ENCODE measurements around the gene SPTBN4. TPM values are rescaled to one million over a fixed set of nuclear protein-coding genes. Genes with fewer than 3 reads are reported as not detected.
"Not testable (repeated sequence)": the region's sequence is repeated elsewhere in the genome, so short reads cannot be mapped to it uniquely, and the experiment has no call there.

The SPTBN4 gene
- total RNA-seq, 1 experiment from 2014 or later: 0.48 TPM

GRCh38 chr19:40425450-40426287 lies 41.1 kb upstream of the SPTBN4 start, which contains the start of gene SERTAD1:
TSS of gene SERTAD1 (minus strand) at chr19:40425992. CDS start at chr19:40423546, 2,446 bp downstream.
- CTCF ChIA-PET: interaction anchor here (1.0 kb wide), 1 partner anchor 120 kb away, joined by 3 read pairs; no protein-coding TSS in a partner anchor

DNA sequence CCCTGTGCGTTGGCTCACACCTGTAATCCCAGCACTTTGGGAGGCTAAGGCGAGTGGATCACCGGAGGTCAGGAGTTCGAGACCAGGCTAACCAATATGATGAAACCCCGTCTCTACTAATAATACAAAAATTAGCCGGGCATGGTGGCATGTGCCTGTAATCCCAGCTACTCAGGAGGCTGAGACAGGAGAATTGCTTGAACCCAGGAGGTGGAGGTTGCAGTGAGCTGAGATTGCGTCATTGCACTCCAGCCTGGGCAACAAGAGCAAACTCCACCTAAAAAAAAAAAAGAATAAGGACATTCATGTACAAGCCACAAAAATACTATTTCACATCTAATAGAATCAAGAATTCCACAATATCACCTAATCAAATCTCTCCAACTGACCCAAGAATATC lies 38.6 kb upstream of the SPTBN4 start:
- H3K27me3 ChIP-seq (ENCODE audit: insufficient read depth, low read depth); H3K9me3 ChIP-seq (ENCODE audit: insufficient read depth, low read depth); H3K27ac ChIP-seq; H3K36me3 ChIP-seq (ENCODE audit: low read depth); POLR2A ChIA-PET (ENCODE audit: unreplicated experiment); H3K9me2 ChIP-seq (ENCODE audit: insufficient read depth); H2AFZ ChIP-seq; H4K20me1 ChIP-seq (ENCODE audit: insufficient read depth); DNase-seq; H3K4me3 ChIP-seq; H3K4me2 ChIP-seq; CTCF ChIA-PET; BruUV-seq (replicated peaks): not testable (repeated sequence)
- Histone ChIP-seq H3F3A (ENCODE audit: insufficient read depth, low read depth) (peaks cover 18% of the 10 kb centered on the region), H3K4me1 (replicated peaks; ENCODE audit: insufficient read depth) (peaks cover 15% of the 10 kb centered on the region), H3K79me2 (ENCODE audit: low read depth) (peaks cover 24% of the 10 kb centered on the region)
- intact Hi-C loops (cut with micrococcal nuclease; ENCODE audit: unreplicated experiment): loop anchor here (5.0 to 10.0 kb wide), 3 partner anchors 97 to 289 kb away; partner anchors contain the start of genes COQ8B and ITPKC

More at GRCh38 chr19:40425450-40426287, 41.1 kb upstream of the SPTBN4 start, which contains the start of gene SERTAD1:
- TF ChIP-seq, protein P1, sequence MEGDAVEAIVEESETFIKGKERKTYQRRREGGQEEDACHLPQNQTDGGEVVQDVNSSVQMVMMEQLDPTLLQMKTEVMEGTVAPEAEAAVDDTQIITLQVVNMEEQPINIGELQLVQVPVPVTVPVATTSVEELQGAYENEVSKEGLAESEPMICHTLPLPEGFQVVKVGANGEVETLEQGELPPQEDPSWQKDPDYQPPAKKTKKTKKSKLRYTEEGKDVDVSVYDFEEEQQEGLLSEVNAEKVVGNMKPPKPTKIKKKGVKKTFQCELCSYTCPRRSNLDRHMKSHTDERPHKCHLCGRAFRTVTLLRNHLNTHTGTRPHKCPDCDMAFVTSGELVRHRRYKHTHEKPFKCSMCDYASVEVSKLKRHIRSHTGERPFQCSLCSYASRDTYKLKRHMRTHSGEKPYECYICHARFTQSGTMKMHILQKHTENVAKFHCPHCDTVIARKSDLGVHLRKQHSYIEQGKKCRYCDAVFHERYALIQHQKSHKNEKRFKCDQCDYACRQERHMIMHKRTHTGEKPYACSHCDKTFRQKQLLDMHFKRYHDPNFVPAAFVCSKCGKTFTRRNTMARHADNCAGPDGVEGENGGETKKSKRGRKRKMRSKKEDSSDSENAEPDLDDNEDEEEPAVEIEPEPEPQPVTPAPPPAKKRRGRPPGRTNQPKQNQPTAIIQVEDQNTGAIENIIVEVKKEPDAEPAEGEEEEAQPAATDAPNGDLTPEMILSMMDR (conservative IDR thresholded peaks at IDR 0.05): peak; percentile 81
- no peak for TF ChIP-seq EZH2 (IDR thresholded peaks at IDR 0.05; ENCODE audit: low read depth)
- Histone ChIP-seq H3F3A (ENCODE audit: insufficient read depth, low read depth) (peaks cover 5% of the 10 kb centered on the region; the same call in 1 of the 2 replicates), H3K9me3 (ENCODE audit: insufficient read depth, low read depth) (no peaks in the 10 kb centered on the region), H3K79me2 (ENCODE audit: low read depth) (peaks cover 28% of the 10 kb centered on the region), H3K9me2 (ENCODE audit: insufficient read depth) (no peaks in the 10 kb centered on the region), H3K27ac (peak within 1 kb of the TSS; percentile 92), H3K27me3 (ENCODE audit: insufficient read depth, low read depth) (no peaks in the 10 kb centered on the region), H3K4me2 (peak within 1 kb of the TSS; percentile 98), H4K20me1 (ENCODE audit: insufficient read depth) (no peaks in the 10 kb centered on the region), H3K4me3 (peak within 1 kb of the TSS; percentile 87), H2AFZ (peak within 1 kb of the TSS; percentile 97), H3K4me1 (replicated peaks; ENCODE audit: insufficient read depth) (peaks cover 12% of the 10 kb centered on the region), H3K36me3 (ENCODE audit: low read depth) (no peaks in the 10 kb centered on the region)
- POLR2A ChIA-PET (ENCODE audit: unreplicated experiment): interaction anchor here (0.5 to 0.8 kb wide), 14 partner anchors 11 to 1373 kb away, joined by 3 to 12 read pairs (median 6); partner anchors contain the start of genes ACTMAP and BLVRB
- intact Hi-C loops (cut with micrococcal nuclease; ENCODE audit: unreplicated experiment): loop anchor here (1.0 to 10.0 kb wide), 4 partner anchors 18 to 292 kb away; partner anchors contain the start of genes COQ8B and ITPKC
- peak; percentile 96 to 99 for DNase-seq
- no TSS peak for BruUV-seq (replicated peaks)

DNA sequence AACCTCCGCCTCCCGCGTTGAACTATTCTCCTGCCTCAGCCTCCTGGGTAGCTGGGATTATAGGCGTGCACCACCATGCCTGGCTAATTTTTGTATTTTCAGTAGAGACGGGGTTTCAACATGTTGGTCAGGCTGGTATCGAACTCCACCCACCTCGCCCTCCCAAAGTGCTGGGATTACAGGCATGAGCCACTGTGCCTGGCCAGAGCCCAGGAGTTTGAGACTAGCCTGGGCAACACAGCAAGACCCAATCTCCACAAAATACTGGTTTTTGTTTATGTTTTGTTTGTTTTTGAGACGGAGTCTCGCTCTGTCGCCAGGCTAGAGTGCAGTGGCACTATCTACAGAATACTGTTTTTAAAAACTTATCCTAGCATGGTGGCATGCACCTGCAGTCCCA lies 36.6 kb upstream of the SPTBN4 start:
- H3K36me3 ChIP-seq (ENCODE audit: low read depth); intact Hi-C loops (cut with micrococcal nuclease; ENCODE audit: unreplicated experiment); DNase-seq; H4K20me1 ChIP-seq (ENCODE audit: insufficient read depth); H2AFZ ChIP-seq; H3K4me3 ChIP-seq; H3K27ac ChIP-seq; H3K9me2 ChIP-seq (ENCODE audit: insufficient read depth); BruUV-seq (replicated peaks); H3K4me2 ChIP-seq; POLR2A ChIA-PET (ENCODE audit: unreplicated experiment); H3K9me3 ChIP-seq (ENCODE audit: insufficient read depth, low read depth); H3K27me3 ChIP-seq (ENCODE audit: insufficient read depth, low read depth); H3K79me2 ChIP-seq (ENCODE audit: low read depth): not testable (repeated sequence)
- Histone ChIP-seq H3K4me1 (replicated peaks; ENCODE audit: insufficient read depth) (peaks cover 29% of the 10 kb centered on the region), H3F3A (ENCODE audit: insufficient read depth, low read depth) (peaks cover 35% of the 10 kb centered on the region)
- CTCF ChIA-PET: interaction anchor here (0.6 kb wide), 2 partner anchors 13 to 27 kb away, joined by 3 to 4 read pairs; no protein-coding TSS in a partner anchor

DNA sequence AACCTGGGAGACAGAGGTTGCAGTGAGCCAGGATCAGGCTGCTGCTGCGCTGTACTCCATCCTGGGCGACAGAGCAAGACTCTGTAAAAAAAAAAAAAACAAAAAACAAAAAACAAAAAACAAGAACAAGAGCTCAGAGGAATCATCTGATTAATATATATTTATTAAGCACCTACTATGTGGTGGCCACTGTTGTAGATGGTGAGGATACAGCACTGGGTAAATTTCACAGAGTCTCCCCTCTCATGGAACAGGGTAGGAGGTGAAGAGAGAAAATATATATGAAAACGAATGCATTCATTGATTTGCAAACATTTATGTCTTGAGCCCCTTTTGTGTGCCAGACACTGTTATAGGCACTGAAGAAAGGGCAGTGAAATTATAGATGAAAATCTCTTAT lies 35.1 kb upstream of the SPTBN4 start:
- Histone ChIP-seq H3K4me1 (replicated peaks; ENCODE audit: insufficient read depth) (peaks cover 29% of the 10 kb centered on the region), H3K9me2 (ENCODE audit: insufficient read depth) (no peaks in the 10 kb centered on the region), H3K27ac (peak overlapping the region; percentile 89; the same call in 1 of the 2 replicates), H3F3A (ENCODE audit: insufficient read depth, low read depth) (peaks cover 39% of the 10 kb centered on the region), H3K27me3 (ENCODE audit: insufficient read depth, low read depth) (no peaks in the 10 kb centered on the region), H3K79me2 (ENCODE audit: low read depth) (0 out of 2 replicates have a peak, but pooled peaks cover 6% of the 10 kb centered on the region), H3K36me3 (ENCODE audit: low read depth) (no peaks in the 10 kb centered on the region), H3K4me3 (no peak overlapping the region), H3K4me2 (no peak overlapping the region), H2AFZ (no peak overlapping the region), H3K9me3 (ENCODE audit: insufficient read depth, low read depth) (no peaks in the 10 kb centered on the region), H4K20me1 (ENCODE audit: insufficient read depth) (no peaks in the 10 kb centered on the region)
- BruUV-seq (replicated peaks): no TSS peak
- CTCF ChIA-PET: interaction anchor here (0.6 kb wide), 1 partner anchor 11 kb away, joined by 4 read pairs; no protein-coding TSS in a partner anchor
- intact Hi-C loops (cut with micrococcal nuclease; ENCODE audit: unreplicated experiment): no loop called here
- POLR2A ChIA-PET (ENCODE audit: unreplicated experiment): no interaction called here
- no peak for DNase-seq
- TF ChIP-seq EZH2 (IDR thresholded peaks at IDR 0.05; ENCODE audit: low read depth): no peak
- TF ChIP-seq, protein P1 (conservative IDR thresholded peaks at IDR 0.05): no peak

DNA sequence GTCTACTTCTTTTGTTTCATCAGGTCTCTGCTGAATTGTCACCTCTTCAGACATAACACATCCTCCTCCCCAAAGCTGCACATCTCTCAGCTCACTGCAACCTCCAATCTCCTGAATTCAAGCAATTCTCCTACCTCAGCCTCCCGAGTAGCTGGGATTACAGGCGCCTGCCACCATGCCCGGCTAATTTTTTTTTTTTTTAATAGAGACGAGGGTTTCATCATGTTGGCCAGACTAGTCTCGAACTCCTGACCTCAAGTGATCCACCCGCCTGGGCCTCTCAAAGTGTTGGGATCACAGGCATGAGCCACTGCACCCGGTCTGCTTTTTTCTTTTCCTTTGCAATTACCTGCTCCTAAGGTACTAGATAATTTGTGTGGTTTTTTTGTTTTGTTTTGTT lies 34.0 kb upstream of the SPTBN4 start:
- H3K27me3 ChIP-seq (ENCODE audit: insufficient read depth, low read depth); BruUV-seq (replicated peaks); H3K36me3 ChIP-seq (ENCODE audit: low read depth); H3K79me2 ChIP-seq (ENCODE audit: low read depth); H3K9me2 ChIP-seq (ENCODE audit: insufficient read depth); H4K20me1 ChIP-seq (ENCODE audit: insufficient read depth); DNase-seq; H3K9me3 ChIP-seq (ENCODE audit: insufficient read depth, low read depth): not testable (repeated sequence)
- Histone ChIP-seq H3K4me3 (peak overlapping the region; percentile 63; the same call in 1 of the 2 replicates), H2AFZ (peak overlapping the region; percentile 90), H3K4me2 (peak overlapping the region; percentile 80), H3K27ac (peak overlapping the region; percentile 89), H3K4me1 (replicated peaks; ENCODE audit: insufficient read depth) (peaks cover 29% of the 10 kb centered on the region), H3F3A (ENCODE audit: insufficient read depth, low read depth) (peaks cover 39% of the 10 kb centered on the region)
- CTCF ChIA-PET: interaction anchor here (0.6 kb wide), 1 partner anchor 113 kb away, joined by 4 read pairs; no protein-coding TSS in a partner anchor
- POLR2A ChIA-PET (ENCODE audit: unreplicated experiment): interaction anchor here (0.6 to 1.4 kb wide), 5 partner anchors 12 to 1025 kb away, joined by 3 to 17 read pairs (median 4); partner anchors contain the start of gene BLVRB
- intact Hi-C loops (cut with micrococcal nuclease; ENCODE audit: unreplicated experiment): loop anchor here (1.0 kb wide), 2 partner anchors 11 kb away; no protein-coding TSS in a partner anchor

Measured in PC-9 (cell line).